Measurements from ENCODE around the gene PPM1H. TPM values are rescaled to one million over a fixed set of nuclear protein-coding genes. Genes with fewer than 3 reads are reported as not detected.

Gene PPM1H
- total and polyA plus RNA-seq, 2 of the 8 experiments (the other 6 are each of a cell fraction or from before 2014, with no cell fraction given) = 16.4 to 36.1 TPM

DNA sequence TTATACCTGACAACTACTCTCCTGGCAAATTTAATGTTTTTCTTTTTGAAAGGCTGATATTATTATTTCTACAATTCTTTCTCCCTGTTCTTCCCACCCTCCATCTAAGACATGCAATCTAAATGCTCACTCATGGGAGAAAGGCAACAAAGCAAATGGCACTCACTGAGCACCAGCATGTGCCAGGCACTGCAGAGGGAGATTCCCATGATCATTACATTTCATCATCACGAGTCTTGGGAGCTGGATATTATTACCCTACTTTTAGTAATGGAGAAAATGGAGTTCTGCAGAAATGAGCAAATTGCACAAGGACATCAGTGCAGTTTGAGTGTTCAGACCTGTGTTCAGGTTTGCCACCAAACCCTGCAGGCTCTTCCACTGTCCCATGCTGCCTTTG lies 27.9 kb downstream of the PPM1H start:
- WGBS, 2 experiments (ENCODE audit: extremely low coverage in 1 of 2, insufficient coverage in 1 of 2, insufficient read length in 1 of 2, insufficient replicate concordance in 2 of 2, low coverage in 1 of 2, low lambda C conversion rate in 2 of 2, missing lambda C conversion rate in 1 of 2) = 90% methylated on average over 1 of the region's 1 CpG; no CpG with 5 or more reads in 1 of the 2 experiments
- no peak overlapping the region for H2BK20ac ChIP-seq (ENCODE audit: low read length)
- TF ChIP-seq EZH2 (IDR thresholded peaks at IDR 0.05; ENCODE audit: low read depth, low read length, severe bottlenecking) = no peak
- TF ChIP-seq, protein P1, sequence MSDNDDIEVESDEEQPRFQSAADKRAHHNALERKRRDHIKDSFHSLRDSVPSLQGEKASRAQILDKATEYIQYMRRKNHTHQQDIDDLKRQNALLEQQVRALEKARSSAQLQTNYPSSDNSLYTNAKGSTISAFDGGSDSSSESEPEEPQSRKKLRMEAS (IDR thresholded peaks at IDR 0.05) = no peak
- no peak for TF ChIP-seq GTF2F1 (IDR thresholded peaks at IDR 0.05; ENCODE audit: borderline replicate concordance, low read depth, low read length)
- no peak for TF ChIP-seq RFX5 (IDR thresholded peaks at IDR 0.05; ENCODE audit: borderline replicate concordance, low read depth, low read length)
- TF ChIP-seq SP4 (IDR thresholded peaks at IDR 0.05; ENCODE audit: low read length) = no peak
- TF ChIP-seq TAF7 (optimal IDR thresholded peaks at IDR 0.05; ENCODE audit: borderline replicate concordance, low read depth, low read length) = no peak
- TF ChIP-seq HDAC6 (IDR thresholded peaks at IDR 0.05; ENCODE audit: low read depth, low read length) = no peak
- no peak for TF ChIP-seq CHD1 (IDR thresholded peaks at IDR 0.05; ENCODE audit: low read depth, low read length)
- TF ChIP-seq BRCA1 (IDR thresholded peaks at IDR 0.05; ENCODE audit: low read depth, low read length) = no peak
- no peak for TF ChIP-seq SRF (IDR thresholded peaks at IDR 0.05; ENCODE audit: low read depth, low read length)
- TF ChIP-seq, protein P2, sequence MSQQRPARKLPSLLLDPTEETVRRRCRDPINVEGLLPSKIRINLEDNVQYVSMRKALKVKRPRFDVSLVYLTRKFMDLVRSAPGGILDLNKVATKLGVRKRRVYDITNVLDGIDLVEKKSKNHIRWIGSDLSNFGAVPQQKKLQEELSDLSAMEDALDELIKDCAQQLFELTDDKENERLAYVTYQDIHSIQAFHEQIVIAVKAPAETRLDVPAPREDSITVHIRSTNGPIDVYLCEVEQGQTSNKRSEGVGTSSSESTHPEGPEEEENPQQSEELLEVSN (IDR thresholded peaks at IDR 0.05) = no peak
- TF ChIP-seq PHF8 (conservative IDR thresholded peaks at IDR 0.05; ENCODE audit: low read depth, low read length) = no peak
- TF ChIP-seq HDAC2 (IDR thresholded peaks at IDR 0.05; ENCODE audit: borderline replicate concordance in 1 of 2, low read depth in 2 of 2, low read length in 2 of 2) = no peak

More for the DNA sequence above, 27.9 kb downstream of the PPM1H start:
- Histone ChIP-seq H2BK120ac (replicated peaks; ENCODE audit: low read depth, low read length) (no peak overlapping the region), H3K18ac (ENCODE audit: extremely low read depth, low read length) (no peak overlapping the region), H4K91ac (replicated peaks; ENCODE audit: insufficient read length, low read length) (no peak overlapping the region), H2AFZ (ENCODE audit: low read length) (no peak overlapping the region), H3K79me2 (ENCODE audit: control insufficient read depth in 1 of 2, insufficient read depth in 2 of 2, low read length in 2 of 2) (peaks cover 4 to 12% of the 10 kb centered on the region in 2 experiments; a peak in 2 of 4 replicates), H3K14ac (ENCODE audit: insufficient read length) (no peak overlapping the region), H3K4me3 (ENCODE audit: extremely low read depth in 1 of 4, insufficient read depth in 2 of 4, low read depth in 3 of 4, low read length in 4 of 4) (no peak overlapping the region), H3K4me2 (ENCODE audit: insufficient read depth in 1 of 2, low read depth in 2 of 2, low read length in 2 of 2) (no peak overlapping the region), H3K23me2 (ENCODE audit: low read depth, low read length) (no peaks in the 10 kb centered on the region), H2AK5ac (ENCODE audit: low read depth, low read length) (no peak overlapping the region), H4K8ac (ENCODE audit: extremely low read depth, insufficient read depth, low read length) (no peak overlapping the region), H3K4ac (replicated peaks; ENCODE audit: insufficient read length, low read depth, low read length) (no peak overlapping the region), H3K79me1 (ENCODE audit: low read depth, low read length) (peaks cover 8% of the 10 kb centered on the region; the same call in 1 of the 2 replicates), H2BK12ac (ENCODE audit: low read depth, low read length) (no peak overlapping the region), H2BK15ac (ENCODE audit: low read length) (no peak overlapping the region), H3K36me3 (ENCODE audit: control insufficient read depth in 2 of 4, insufficient read depth in 4 of 4, low read length in 3 of 4) (no peaks in the 10 kb centered on the region), H3K27ac (ENCODE audit: low read depth, low read length) (no peak overlapping the region), H2BK5ac (ENCODE audit: low read depth, low read length) (no peak overlapping the region), H3K9ac (replicated peaks in 1 of 4; ENCODE audit: extremely low read depth in 1 of 4, low read depth in 3 of 4, low read length in 3 of 4) (no peak overlapping the region), H3K27me3 (replicated peaks in 1 of 4; ENCODE audit: control insufficient read depth in 3 of 4, extremely low read depth in 1 of 4, insufficient read depth in 3 of 4, low read length in 3 of 4) (no peaks in the 10 kb centered on the region), H3K4me1 (replicated peaks in 1 of 4; ENCODE audit: control insufficient read depth in 3 of 4, insufficient read depth in 4 of 4, low read length in 3 of 4) (peaks cover 0 to 4% (median under 1%) of the 10 kb centered on the region in 4 experiments; a peak in 2 of 7 replicates), H4K20me1 (replicated peaks in 1 of 2; ENCODE audit: control insufficient read depth in 1 of 2, insufficient read depth in 2 of 2, low read length in 2 of 2) (no peaks in the 10 kb centered on the region), H3K23ac (ENCODE audit: insufficient read length) (no peak overlapping the region), H4K5ac (ENCODE audit: insufficient read length, low read depth, low read length) (no peak overlapping the region), H3K56ac (replicated peaks; ENCODE audit: insufficient read length, low read depth, low read length) (no peak overlapping the region), H3K9me3 (ENCODE audit: insufficient read depth in 2 of 2, low read depth in 1 of 2, low read length in 1 of 2) (no peaks in the 10 kb centered on the region)
- no peak for FAIRE-seq
- POLR2A ChIA-PET (ENCODE audit: partially characterized antibody) = interaction anchor here (0.9 kb wide), 1 partner anchor 33 kb away, joined by 3 read pairs; no protein-coding TSS in a partner anchor
- no peak for DNase-seq (ENCODE audit: low read depth in 1 of 2, low spot score in 2 of 2)
- CTCF ChIA-PET (ENCODE audit: partially characterized antibody) = interaction anchor here (1.2 to 3.1 kb wide), 3 partner anchors 27 to 564 kb away, joined by 3 to 10 read pairs (median 4); no protein-coding TSS in a partner anchor
